ENCODE measurements around the gene GIGYF2.
"Not testable (repeated sequence)": the region's sequence is repeated elsewhere in the genome, so short reads cannot be mapped to it uniquely, and the experiment has no call there.

The GIGYF2 gene

DNA sequence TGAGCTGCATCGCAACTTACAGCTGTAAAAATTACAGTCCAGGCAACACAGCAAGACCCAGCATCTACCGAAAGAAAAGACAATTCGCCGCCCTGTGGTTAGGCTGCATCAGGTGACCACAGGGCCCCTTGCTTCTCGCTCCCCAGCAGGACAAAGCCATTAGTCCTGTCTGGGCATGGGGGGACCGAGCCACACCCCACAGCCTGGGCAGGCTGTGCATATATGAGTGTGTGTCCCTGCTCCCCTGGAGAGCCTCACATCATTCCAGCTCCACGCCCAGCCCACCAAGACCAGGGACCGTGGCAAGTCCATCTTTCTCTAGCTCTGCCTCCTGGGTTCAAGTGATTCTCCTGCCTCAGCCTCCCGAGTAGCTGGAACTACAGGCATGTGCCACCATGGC lies 206.9 kb downstream of the GIGYF2 start:
- peak; percentile 65 for DNase-seq (ENCODE audit: low spot score)

GRCh38 chr2:232906867-232907717 lies 210.0 kb downstream of the GIGYF2 start:
- not testable (repeated sequence) for H3K27ac ChIP-seq; DNase-seq (ENCODE audit: low spot score)

More for the DNA sequence above, 206.9 kb downstream of the GIGYF2 start:
- no peak overlapping the region for H3K4me3 ChIP-seq
- TF ChIP-seq, protein P1, sequence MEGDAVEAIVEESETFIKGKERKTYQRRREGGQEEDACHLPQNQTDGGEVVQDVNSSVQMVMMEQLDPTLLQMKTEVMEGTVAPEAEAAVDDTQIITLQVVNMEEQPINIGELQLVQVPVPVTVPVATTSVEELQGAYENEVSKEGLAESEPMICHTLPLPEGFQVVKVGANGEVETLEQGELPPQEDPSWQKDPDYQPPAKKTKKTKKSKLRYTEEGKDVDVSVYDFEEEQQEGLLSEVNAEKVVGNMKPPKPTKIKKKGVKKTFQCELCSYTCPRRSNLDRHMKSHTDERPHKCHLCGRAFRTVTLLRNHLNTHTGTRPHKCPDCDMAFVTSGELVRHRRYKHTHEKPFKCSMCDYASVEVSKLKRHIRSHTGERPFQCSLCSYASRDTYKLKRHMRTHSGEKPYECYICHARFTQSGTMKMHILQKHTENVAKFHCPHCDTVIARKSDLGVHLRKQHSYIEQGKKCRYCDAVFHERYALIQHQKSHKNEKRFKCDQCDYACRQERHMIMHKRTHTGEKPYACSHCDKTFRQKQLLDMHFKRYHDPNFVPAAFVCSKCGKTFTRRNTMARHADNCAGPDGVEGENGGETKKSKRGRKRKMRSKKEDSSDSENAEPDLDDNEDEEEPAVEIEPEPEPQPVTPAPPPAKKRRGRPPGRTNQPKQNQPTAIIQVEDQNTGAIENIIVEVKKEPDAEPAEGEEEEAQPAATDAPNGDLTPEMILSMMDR (IDR thresholded peaks at IDR 0.05): no peak
- H3K27ac ChIP-seq: no peak overlapping the region

GRCh38 chr2:232907718-232908085 lies 210.6 kb downstream of the GIGYF2 start:
- peak; percentile 7 for DNase-seq (ENCODE audit: low spot score)
- H3K27ac ChIP-seq, H3K4me3 ChIP-seq: not testable (repeated sequence)

More at GRCh38 chr2:232906867-232907717, 210.0 kb downstream of the GIGYF2 start:
- not testable (repeated sequence) for H3K4me3 ChIP-seq

DNA sequence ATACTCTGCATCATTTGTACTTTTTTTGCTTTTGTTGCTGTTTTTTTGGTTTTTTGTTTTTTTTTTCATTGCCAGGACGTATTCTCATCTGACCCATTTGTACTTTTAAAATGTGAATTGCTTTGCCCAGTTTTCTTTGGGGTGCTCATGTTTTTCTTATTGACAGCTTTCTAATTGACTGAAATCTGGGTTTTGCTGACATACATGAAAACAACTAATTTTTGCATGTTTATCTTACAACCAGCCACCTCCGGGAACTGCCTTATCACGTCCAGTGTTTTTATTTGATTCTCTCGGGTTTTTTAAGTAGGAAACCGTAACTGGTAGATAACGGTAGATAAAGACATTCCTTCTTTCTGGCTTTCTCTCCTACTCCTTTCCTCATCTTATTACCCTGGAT lies 211.6 kb downstream of the GIGYF2 start:
- Histone ChIP-seq H3K4me3 (no peak overlapping the region), H3K27ac (no peak overlapping the region)
- no peak for DNase-seq (ENCODE audit: low spot score)
- TF ChIP-seq, protein P1 (IDR thresholded peaks at IDR 0.05): no peak

Measured in coronary artery (tissue), 2 donors.